ENCODE measurements around the gene PRIM1.
"Not testable (repeated sequence)": the region's sequence is repeated elsewhere in the genome, so short reads cannot be mapped to it uniquely, and the experiment has no call there.

Gene PRIM1

GRCh38 chr12:56793124-56793523 lies 41.0 kb upstream of the PRIM1 start:
- not testable (repeated sequence) for H4K5ac ChIP-seq (ENCODE audit: low read length); H2AK5ac ChIP-seq (ENCODE audit: low read length); H3K23ac ChIP-seq (ENCODE audit: low read length); H4K8ac ChIP-seq (ENCODE audit: low read depth, low read length); H3K18ac ChIP-seq (ENCODE audit: low read length); H3K56ac ChIP-seq (ENCODE audit: low read length); H3K4me1 ChIP-seq (ENCODE audit: control insufficient read depth, low read depth, low read length); H3K79me2 ChIP-seq (ENCODE audit: control insufficient read depth, insufficient read depth, low read length); H3K4ac ChIP-seq (ENCODE audit: low read depth, low read length); H3K27me3 ChIP-seq (ENCODE audit: insufficient read depth, low read length, poor library complexity); H3K4me3 ChIP-seq (ENCODE audit: low read length); H2BK5ac ChIP-seq (ENCODE audit: low read length); H3K79me1 ChIP-seq (ENCODE audit: low read length); H3K27ac ChIP-seq (ENCODE audit: low read depth, low read length); DNase-seq; H2BK120ac ChIP-seq (ENCODE audit: low read depth, low read length); H3K4me2 ChIP-seq (ENCODE audit: low read length); H2BK15ac ChIP-seq (replicated peaks; ENCODE audit: low read depth); H3K36me3 ChIP-seq (ENCODE audit: control insufficient read depth, insufficient read depth, low read length); H3K9ac ChIP-seq (ENCODE audit: low read length)
- WGBS (ENCODE audit: extremely low coverage, insufficient coverage, low lambda C conversion rate) = no CpG with 5 or more reads among the region's 7 CpGs

DNA sequence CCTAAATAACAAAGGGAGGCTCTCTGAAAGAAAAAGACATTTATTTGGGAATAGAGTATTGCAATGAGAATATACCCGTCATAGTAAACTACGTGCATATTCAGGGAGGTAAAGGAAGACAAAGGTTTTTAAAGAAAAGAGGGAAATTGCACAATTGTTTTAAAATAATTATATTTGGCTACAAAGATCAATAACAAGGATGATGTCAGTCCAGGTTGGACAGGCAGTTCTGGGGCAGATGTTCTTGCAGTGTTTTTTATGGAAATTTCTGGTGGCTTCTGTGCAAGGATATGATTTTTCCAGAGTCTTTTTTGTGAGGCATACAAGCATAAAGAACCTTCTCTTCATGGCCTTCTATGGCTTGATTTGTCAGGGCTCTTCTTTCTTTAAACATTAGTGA lies 40.6 kb upstream of the PRIM1 start:
- Histone ChIP-seq H2AK5ac (ENCODE audit: low read length) (no peak overlapping the region), H3K4me3 (ENCODE audit: low read length) (no peak overlapping the region), H3K56ac (ENCODE audit: low read length) (no peak overlapping the region), H3K4ac (ENCODE audit: low read depth, low read length) (no peak overlapping the region), H3K4me2 (ENCODE audit: low read length) (no peak overlapping the region), H3K27me3 (ENCODE audit: insufficient read depth, low read length, poor library complexity) (no peaks in the 10 kb centered on the region), H3K27ac (ENCODE audit: low read depth, low read length) (no peak overlapping the region), H3K79me1 (ENCODE audit: low read length) (no peaks in the 10 kb centered on the region), H4K8ac (ENCODE audit: low read depth, low read length) (no peak overlapping the region), H4K5ac (ENCODE audit: low read length) (no peak overlapping the region), H3K23ac (ENCODE audit: low read length) (no peak overlapping the region), H3K9ac (ENCODE audit: low read length) (no peak overlapping the region), H3K79me2 (ENCODE audit: control insufficient read depth, insufficient read depth, low read length) (no peaks in the 10 kb centered on the region), H3K36me3 (ENCODE audit: control insufficient read depth, insufficient read depth, low read length) (no peaks in the 10 kb centered on the region), H2BK120ac (ENCODE audit: low read depth, low read length) (no peak overlapping the region), H3K18ac (ENCODE audit: low read length) (no peak overlapping the region), H2BK5ac (ENCODE audit: low read length) (no peak overlapping the region), H2BK15ac (replicated peaks; ENCODE audit: low read depth) (no peak overlapping the region), H3K4me1 (ENCODE audit: control insufficient read depth, low read depth, low read length) (no peaks in the 10 kb centered on the region)
- DNase-seq = no peak
- no CpG with 5 or more reads among the region's 2 CpGs for WGBS (ENCODE audit: extremely low coverage, insufficient coverage, low lambda C conversion rate)

- not testable (repeated sequence) for H3K79me1 ChIP-seq (ENCODE audit: low read length); H3K36me3 ChIP-seq (ENCODE audit: control insufficient read depth, insufficient read depth, low read length); H3K23ac ChIP-seq (ENCODE audit: low read length); H3K9ac ChIP-seq (ENCODE audit: low read length); H4K5ac ChIP-seq (ENCODE audit: low read length); H2BK15ac ChIP-seq (replicated peaks; ENCODE audit: low read depth); H3K56ac ChIP-seq (ENCODE audit: low read length); H3K4ac ChIP-seq (ENCODE audit: low read depth, low read length); H3K4me2 ChIP-seq (ENCODE audit: low read length); H3K4me1 ChIP-seq (ENCODE audit: control insufficient read depth, low read depth, low read length); H3K18ac ChIP-seq (ENCODE audit: low read length); H2BK120ac ChIP-seq (ENCODE audit: low read depth, low read length); H3K27ac ChIP-seq (ENCODE audit: low read depth, low read length); H2BK5ac ChIP-seq (ENCODE audit: low read length); H2AK5ac ChIP-seq (ENCODE audit: low read length); H3K4me3 ChIP-seq (ENCODE audit: low read length); H4K8ac ChIP-seq (ENCODE audit: low read depth, low read length); H3K79me2 ChIP-seq (ENCODE audit: control insufficient read depth, insufficient read depth, low read length); DNase-seq; H3K27me3 ChIP-seq (ENCODE audit: insufficient read depth, low read length, poor library complexity)
- WGBS (ENCODE audit: extremely low coverage, insufficient coverage, low lambda C conversion rate) = no CpG with 5 or more reads among the region's 34 CpGs
These were observed 37.3 kb upstream of the PRIM1 start for GRCh38 chr12:56789429-56789828.

DNA sequence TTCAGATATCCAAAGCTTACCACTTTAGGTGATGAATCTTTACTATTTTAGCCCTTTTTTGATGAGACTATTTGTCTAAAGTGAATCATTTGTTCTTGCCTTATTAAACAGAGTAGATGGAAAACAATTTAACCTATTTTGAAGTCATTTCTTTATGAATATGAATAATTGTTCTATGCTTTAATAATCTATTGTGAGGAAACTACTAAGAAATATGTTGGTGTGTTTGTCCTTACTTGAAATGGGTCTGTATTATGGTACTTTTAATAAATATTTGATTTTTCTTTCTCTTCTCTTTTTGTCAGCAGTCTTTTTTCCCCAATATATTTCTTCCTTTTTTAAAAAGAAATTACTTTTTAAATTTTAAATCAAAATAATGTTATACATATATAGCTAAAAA lies 35.4 kb upstream of the PRIM1 start:
- no peak overlapping the region for H3K27ac ChIP-seq (ENCODE audit: low read depth, low read length)
- H2BK120ac ChIP-seq (ENCODE audit: low read depth, low read length) = no peak overlapping the region

DNA sequence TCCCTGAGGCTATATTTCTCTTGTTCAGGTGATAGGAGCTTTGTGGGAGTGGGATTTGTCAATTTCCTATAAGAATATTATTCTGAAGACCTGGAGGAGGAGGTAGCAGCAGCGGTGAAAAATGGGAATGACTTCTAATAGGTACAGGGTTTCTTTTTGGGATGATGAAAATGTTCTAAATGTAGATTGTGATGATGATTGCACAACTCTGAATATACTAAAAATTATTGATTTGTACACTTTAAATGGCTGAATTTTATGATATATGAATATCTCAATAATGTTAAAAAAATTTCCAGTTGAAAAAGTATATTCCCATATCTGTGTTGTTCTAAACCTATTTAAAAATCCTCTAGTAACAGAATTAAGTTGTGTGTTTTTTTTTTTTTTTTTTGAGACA lies 33.8 kb upstream of the PRIM1 start:
- no peak overlapping the region for H2BK15ac ChIP-seq (replicated peaks; ENCODE audit: low read depth)

More for the DNA sequence above, 35.4 kb upstream of the PRIM1 start:
- H3K4me3 ChIP-seq (ENCODE audit: low read length) = no peak overlapping the region
- no peak overlapping the region for H4K5ac ChIP-seq (ENCODE audit: low read length)
- H3K79me2 ChIP-seq (ENCODE audit: control insufficient read depth, insufficient read depth, low read length) = no peaks in the 10 kb centered on the region
- H2BK5ac ChIP-seq (ENCODE audit: low read length) = no peak overlapping the region
- no peaks in the 10 kb centered on the region for H3K27me3 ChIP-seq (ENCODE audit: insufficient read depth, low read length, poor library complexity)
- H3K18ac ChIP-seq (ENCODE audit: low read length) = no peak overlapping the region
- H2AK5ac ChIP-seq (ENCODE audit: low read length) = no peak overlapping the region
- DNase-seq = no peak
- H3K36me3 ChIP-seq (ENCODE audit: control insufficient read depth, insufficient read depth, low read length) = no peaks in the 10 kb centered on the region
- H3K79me1 ChIP-seq (ENCODE audit: low read length) = no peaks in the 10 kb centered on the region
- H3K4me2 ChIP-seq (ENCODE audit: low read length) = no peak overlapping the region
- H3K9ac ChIP-seq (ENCODE audit: low read length) = no peak overlapping the region
- H3K56ac ChIP-seq (ENCODE audit: low read length) = no peak overlapping the region
- H3K4ac ChIP-seq (ENCODE audit: low read depth, low read length) = no peak overlapping the region
- no peak overlapping the region for H3K23ac ChIP-seq (ENCODE audit: low read length)
- H4K8ac ChIP-seq (ENCODE audit: low read depth, low read length) = no peak overlapping the region
- H3K4me1 ChIP-seq (ENCODE audit: control insufficient read depth, low read depth, low read length) = no peaks in the 10 kb centered on the region
- no peak overlapping the region for H2BK15ac ChIP-seq (replicated peaks; ENCODE audit: low read depth)

DNA sequence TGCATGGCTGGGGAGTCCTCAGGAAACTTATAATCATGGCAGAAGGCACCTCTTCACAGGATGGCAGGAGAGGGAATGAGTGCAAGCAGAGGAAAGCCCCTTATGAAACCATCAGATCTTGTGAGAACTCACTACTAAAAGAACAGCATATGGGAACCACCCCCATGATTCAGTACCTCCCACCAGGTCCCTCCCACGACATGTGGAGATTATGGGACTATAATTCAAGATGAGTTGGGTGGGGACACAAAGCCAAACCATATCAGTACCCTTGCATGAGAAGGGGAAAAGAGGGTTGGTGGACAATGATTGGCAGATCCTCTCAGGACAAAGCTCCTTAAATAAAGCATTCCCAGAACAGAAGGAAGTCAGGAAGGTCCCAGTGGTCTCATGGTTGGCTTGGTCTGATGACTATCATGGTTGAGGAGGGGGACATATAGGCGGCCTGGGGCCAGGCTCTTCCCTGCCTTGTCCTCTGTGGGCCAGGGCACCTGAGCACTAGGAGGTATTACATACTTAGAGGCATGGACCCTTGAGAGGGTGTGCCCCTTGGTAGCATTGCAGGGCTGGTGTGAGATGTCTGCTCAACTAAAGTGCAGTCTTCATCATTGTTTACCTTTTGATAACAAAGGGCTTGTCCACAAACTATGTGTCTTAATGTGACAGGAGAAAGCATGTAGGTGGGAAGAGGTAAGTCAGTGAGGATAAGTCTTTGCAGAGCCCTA lies 33.2 kb upstream of the PRIM1 start:
- no CpG with 5 or more reads among the region's 2 CpGs for whole genome bisulfite sequencing (ENCODE audit: extremely low coverage, insufficient coverage, low lambda C conversion rate)
- Histone ChIP-seq H3K27ac (ENCODE audit: low read depth, low read length) (no peak overlapping the region), H4K8ac (ENCODE audit: low read depth, low read length) (no peak overlapping the region), H3K18ac (ENCODE audit: low read length) (no peak overlapping the region), H3K9ac (ENCODE audit: low read length) (no peak overlapping the region), H3K4me2 (ENCODE audit: low read length) (no peak overlapping the region), H2BK15ac (replicated peaks; ENCODE audit: low read depth) (no peak overlapping the region), H3K4ac (ENCODE audit: low read depth, low read length) (no peak overlapping the region), H3K23ac (ENCODE audit: low read length) (no peak overlapping the region), H3K27me3 (ENCODE audit: insufficient read depth, low read length, poor library complexity) (no peaks in the 10 kb centered on the region), H2BK5ac (ENCODE audit: low read length) (no peak overlapping the region), H4K5ac (ENCODE audit: low read length) (no peak overlapping the region), H3K4me3 (ENCODE audit: low read length) (no peak overlapping the region), H3K36me3 (ENCODE audit: control insufficient read depth, insufficient read depth, low read length) (no peaks in the 10 kb centered on the region), H3K79me1 (ENCODE audit: low read length) (no peaks in the 10 kb centered on the region), H2AK5ac (ENCODE audit: low read length) (no peak overlapping the region), H2BK120ac (ENCODE audit: low read depth, low read length) (no peak overlapping the region), H3K79me2 (ENCODE audit: control insufficient read depth, insufficient read depth, low read length) (no peaks in the 10 kb centered on the region), H3K56ac (ENCODE audit: low read length) (no peak overlapping the region), H3K4me1 (ENCODE audit: control insufficient read depth, low read depth, low read length) (no peaks in the 10 kb centered on the region)
- DNase-seq = no peak

More for the DNA sequence above, 33.8 kb upstream of the PRIM1 start:
- H3K9ac ChIP-seq (ENCODE audit: low read length) = no peak overlapping the region
- no peak overlapping the region for H3K4me3 ChIP-seq (ENCODE audit: low read length)
- H2BK120ac ChIP-seq (ENCODE audit: low read depth, low read length) = no peak overlapping the region
- H3K79me1 ChIP-seq (ENCODE audit: low read length) = no peaks in the 10 kb centered on the region
- no peak for DNase-seq
- H3K18ac ChIP-seq (ENCODE audit: low read length) = no peak overlapping the region
- H3K23ac ChIP-seq (ENCODE audit: low read length) = no peak overlapping the region
- H3K36me3 ChIP-seq (ENCODE audit: control insufficient read depth, insufficient read depth, low read length) = no peaks in the 10 kb centered on the region
- H3K4me1 ChIP-seq (ENCODE audit: control insufficient read depth, low read depth, low read length) = no peaks in the 10 kb centered on the region
- H3K4ac ChIP-seq (ENCODE audit: low read depth, low read length) = no peak overlapping the region
- H3K56ac ChIP-seq (ENCODE audit: low read length) = no peak overlapping the region
- H2AK5ac ChIP-seq (ENCODE audit: low read length) = no peak overlapping the region
- H4K8ac ChIP-seq (ENCODE audit: low read depth, low read length) = no peak overlapping the region
- no peaks in the 10 kb centered on the region for H3K27me3 ChIP-seq (ENCODE audit: insufficient read depth, low read length, poor library complexity)
- no peaks in the 10 kb centered on the region for H3K79me2 ChIP-seq (ENCODE audit: control insufficient read depth, insufficient read depth, low read length)
- no peak overlapping the region for H3K27ac ChIP-seq (ENCODE audit: low read depth, low read length)
- no peak overlapping the region for H4K5ac ChIP-seq (ENCODE audit: low read length)
- no peak overlapping the region for H3K4me2 ChIP-seq (ENCODE audit: low read length)
- no CpG with 5 or more reads among the region's 1 CpG for WGBS (ENCODE audit: extremely low coverage, insufficient coverage, low lambda C conversion rate)
- H2BK5ac ChIP-seq (ENCODE audit: low read length) = no peak overlapping the region
